ENCODE results near the gene HVCN1.

GRCh38 chr12:110679201-110679600, 9.7 kb downstream of the HVCN1 start:
- TF ChIP-seq CTCF (IDR thresholded peaks at IDR 0.05) (no peak), ZFX (IDR thresholded peaks at IDR 0.05; ENCODE audit: borderline replicate concordance) (no peak)

Data from 22Rv1 (cell line).